Measurements from ENCODE around the gene JARID2.

Gene JARID2

GRCh38 chr6:15512721-15513120 lies 266.9 kb downstream of the JARID2 start:
- no peak for TF ChIP-seq CTCF (IDR thresholded peaks at IDR 0.05; ENCODE audit: poor library complexity, severe bottlenecking)

GRCh38 chr6:15513131-15513771 lies 267.4 kb downstream of the JARID2 start:
- H3K27me3 ChIP-seq (ENCODE audit: insufficient read depth, poor library complexity, severe bottlenecking), result no peaks in the 10 kb centered on the region
- DNase-seq (ENCODE audit: low spot score) (no peak), ATAC-seq (ENCODE audit: low read depth) (no peak)
- H3K36me3 ChIP-seq (ENCODE audit: low read depth), result peaks cover 36% of the 10 kb centered on the region
- H3K4me1 ChIP-seq (ENCODE audit: insufficient read depth, poor library complexity, severe bottlenecking), result no peaks in the 10 kb centered on the region
- H3K4me3 ChIP-seq (ENCODE audit: severe bottlenecking), result no peak overlapping the region
- no peaks in the 10 kb centered on the region for H3K9me3 ChIP-seq (ENCODE audit: severe bottlenecking)
- TF ChIP-seq CTCF (IDR thresholded peaks at IDR 0.05; ENCODE audit: poor library complexity, severe bottlenecking), result no peak
- H3K27ac ChIP-seq (ENCODE audit: poor library complexity, severe bottlenecking), result no peak overlapping the region

More at GRCh38 chr6:15512721-15513120, 266.9 kb downstream of the JARID2 start:
- Histone ChIP-seq H3K27ac (ENCODE audit: poor library complexity, severe bottlenecking) (no peak overlapping the region), H3K9me3 (ENCODE audit: severe bottlenecking) (no peaks in the 10 kb centered on the region), H3K36me3 (ENCODE audit: low read depth) (peaks cover 41% of the 10 kb centered on the region), H3K27me3 (ENCODE audit: insufficient read depth, poor library complexity, severe bottlenecking) (no peaks in the 10 kb centered on the region), H3K4me3 (ENCODE audit: severe bottlenecking) (no peak overlapping the region), H3K4me1 (ENCODE audit: insufficient read depth, poor library complexity, severe bottlenecking) (no peaks in the 10 kb centered on the region)
- no peak for DNase-seq (ENCODE audit: low spot score)
- ATAC-seq (ENCODE audit: low read depth), result no peak

- Histone ChIP-seq H3K36me3 (ENCODE audit: low read depth) (peaks cover 28% of the 10 kb centered on the region), H3K4me1 (ENCODE audit: insufficient read depth, poor library complexity, severe bottlenecking) (no peaks in the 10 kb centered on the region), H3K4me3 (ENCODE audit: severe bottlenecking) (no peak overlapping the region), H3K27ac (ENCODE audit: poor library complexity, severe bottlenecking) (no peak overlapping the region), H3K27me3 (ENCODE audit: insufficient read depth, poor library complexity, severe bottlenecking) (no peaks in the 10 kb centered on the region), H3K9me3 (ENCODE audit: severe bottlenecking) (no peaks in the 10 kb centered on the region)
- peak; percentile 33; the same call in 1 of the 3 replicates for ATAC-seq (ENCODE audit: low read depth)
- DNase-seq (ENCODE audit: low spot score), result no peak
- TF ChIP-seq CTCF (IDR thresholded peaks at IDR 0.05; ENCODE audit: poor library complexity, severe bottlenecking), result no peak
These were observed 268.2 kb downstream of the JARID2 start for GRCh38 chr6:15513801-15514711.

GRCh38 chr6:15515226-15515625 lies 269.4 kb downstream of the JARID2 start:
- Histone ChIP-seq H3K27ac (ENCODE audit: poor library complexity, severe bottlenecking) (no peak overlapping the region), H3K9me3 (ENCODE audit: severe bottlenecking) (no peaks in the 10 kb centered on the region), H3K4me3 (ENCODE audit: severe bottlenecking) (no peak overlapping the region), H3K27me3 (ENCODE audit: insufficient read depth, poor library complexity, severe bottlenecking) (no peaks in the 10 kb centered on the region), H3K4me1 (ENCODE audit: insufficient read depth, poor library complexity, severe bottlenecking) (no peaks in the 10 kb centered on the region), H3K36me3 (ENCODE audit: low read depth) (peaks cover 22% of the 10 kb centered on the region)
- ATAC-seq (ENCODE audit: low read depth), result no peak
- TF ChIP-seq CTCF (IDR thresholded peaks at IDR 0.05; ENCODE audit: poor library complexity, severe bottlenecking), result no peak
- DNase-seq (ENCODE audit: low spot score), result no peak
